Measurements from ENCODE around the gene KMT2E. TPM values are rescaled to one million over a fixed set of nuclear protein-coding genes. Genes with fewer than 3 reads are reported as not detected.

Gene KMT2E
- total RNA-seq, 1 experiment from 2014 or later, result 63.1 TPM

- BruUV-seq (replicated peaks), result no TSS peak
- intact Hi-C loops (cut with micrococcal nuclease; ENCODE audit: unreplicated experiment), result no loop called here
Measured at GRCh38 chr7:105126436-105126975, 112.5 kb downstream of the KMT2E start.

GRCh38 chr7:105127179-105127578 lies 113.2 kb downstream of the KMT2E start:
- no peak for DNase-seq
- no peaks in the 10 kb centered on the region for H3K27me3 ChIP-seq (replicated peaks; ENCODE audit: control insufficient read depth, insufficient read depth, low read length)
- no peaks in the 10 kb centered on the region for H3K9me3 ChIP-seq
- intact Hi-C loops (cut with micrococcal nuclease; ENCODE audit: unreplicated experiment), result no loop called here
- H3K27ac Mint-ChIP-seq (ENCODE audit: unreplicated experiment), result no peak overlapping the region
- H3K36me3 Mint-ChIP-seq (ENCODE audit: insufficient read depth, unreplicated experiment), result peaks cover 36% of the 10 kb centered on the region
- H3K4me3 ChIP-seq (ENCODE audit: low read depth, low read length), result no peak overlapping the region
- ChIA-PET CTCF (no interaction called here), POLR2A (no interaction called here)
- BruUV-seq (replicated peaks), result no TSS peak
- no peaks in the 10 kb centered on the region for H3K4me1 ChIP-seq
- no peaks in the 10 kb centered on the region for H3K9me3 Mint-ChIP-seq (ENCODE audit: unreplicated experiment)
- TF ChIP-seq, protein P1, sequence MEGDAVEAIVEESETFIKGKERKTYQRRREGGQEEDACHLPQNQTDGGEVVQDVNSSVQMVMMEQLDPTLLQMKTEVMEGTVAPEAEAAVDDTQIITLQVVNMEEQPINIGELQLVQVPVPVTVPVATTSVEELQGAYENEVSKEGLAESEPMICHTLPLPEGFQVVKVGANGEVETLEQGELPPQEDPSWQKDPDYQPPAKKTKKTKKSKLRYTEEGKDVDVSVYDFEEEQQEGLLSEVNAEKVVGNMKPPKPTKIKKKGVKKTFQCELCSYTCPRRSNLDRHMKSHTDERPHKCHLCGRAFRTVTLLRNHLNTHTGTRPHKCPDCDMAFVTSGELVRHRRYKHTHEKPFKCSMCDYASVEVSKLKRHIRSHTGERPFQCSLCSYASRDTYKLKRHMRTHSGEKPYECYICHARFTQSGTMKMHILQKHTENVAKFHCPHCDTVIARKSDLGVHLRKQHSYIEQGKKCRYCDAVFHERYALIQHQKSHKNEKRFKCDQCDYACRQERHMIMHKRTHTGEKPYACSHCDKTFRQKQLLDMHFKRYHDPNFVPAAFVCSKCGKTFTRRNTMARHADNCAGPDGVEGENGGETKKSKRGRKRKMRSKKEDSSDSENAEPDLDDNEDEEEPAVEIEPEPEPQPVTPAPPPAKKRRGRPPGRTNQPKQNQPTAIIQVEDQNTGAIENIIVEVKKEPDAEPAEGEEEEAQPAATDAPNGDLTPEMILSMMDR (IDR thresholded peaks at IDR 0.05; ENCODE audit: insufficient read depth in 1 of 2, low read depth in 1 of 2, low read length in 1 of 2, severe bottlenecking in 1 of 2, unreplicated experiment in 1 of 2), result no peak
- H3K36me3 ChIP-seq (ENCODE audit: control insufficient read depth, insufficient read depth, low read length), result no peaks in the 10 kb centered on the region; the same call in 1 of the 2 replicates
- H3K4me1 Mint-ChIP-seq (ENCODE audit: low read depth, unreplicated experiment), result no peaks in the 10 kb centered on the region
- H3K27me3 Mint-ChIP-seq (ENCODE audit: insufficient read depth, unreplicated experiment), result no peaks in the 10 kb centered on the region
- H3K4me3 Mint-ChIP-seq (ENCODE audit: unreplicated experiment), result no peak overlapping the region

More at GRCh38 chr7:105126436-105126975, 112.5 kb downstream of the KMT2E start:
- ChIA-PET CTCF (no interaction called here), POLR2A (no interaction called here)
- peaks cover 31% of the 10 kb centered on the region for H3K36me3 Mint-ChIP-seq (ENCODE audit: insufficient read depth, unreplicated experiment)
- H3K27ac Mint-ChIP-seq (ENCODE audit: unreplicated experiment), result no peak overlapping the region
- H3K27me3 Mint-ChIP-seq (ENCODE audit: insufficient read depth, unreplicated experiment), result no peaks in the 10 kb centered on the region
- H3K9me3 Mint-ChIP-seq (ENCODE audit: unreplicated experiment), result no peaks in the 10 kb centered on the region
- no peak overlapping the region for H3K4me3 Mint-ChIP-seq (ENCODE audit: unreplicated experiment)
- H3K4me1 ChIP-seq, result no peaks in the 10 kb centered on the region
- no peaks in the 10 kb centered on the region; the same call in 1 of the 2 replicates for H3K36me3 ChIP-seq (ENCODE audit: control insufficient read depth, insufficient read depth, low read length)
- H3K9me3 ChIP-seq, result no peaks in the 10 kb centered on the region
- no peaks in the 10 kb centered on the region for H3K27me3 ChIP-seq (replicated peaks; ENCODE audit: control insufficient read depth, insufficient read depth, low read length)
- DNase-seq, result no peak
- no peak overlapping the region for H3K4me3 ChIP-seq (ENCODE audit: low read depth, low read length)
- TF ChIP-seq, protein P1 (IDR thresholded peaks at IDR 0.05; ENCODE audit: insufficient read depth in 1 of 2, low read depth in 1 of 2, low read length in 1 of 2, severe bottlenecking in 1 of 2, unreplicated experiment in 1 of 2), result no peak
- H3K4me1 Mint-ChIP-seq (ENCODE audit: low read depth, unreplicated experiment), result no peaks in the 10 kb centered on the region

DNA sequence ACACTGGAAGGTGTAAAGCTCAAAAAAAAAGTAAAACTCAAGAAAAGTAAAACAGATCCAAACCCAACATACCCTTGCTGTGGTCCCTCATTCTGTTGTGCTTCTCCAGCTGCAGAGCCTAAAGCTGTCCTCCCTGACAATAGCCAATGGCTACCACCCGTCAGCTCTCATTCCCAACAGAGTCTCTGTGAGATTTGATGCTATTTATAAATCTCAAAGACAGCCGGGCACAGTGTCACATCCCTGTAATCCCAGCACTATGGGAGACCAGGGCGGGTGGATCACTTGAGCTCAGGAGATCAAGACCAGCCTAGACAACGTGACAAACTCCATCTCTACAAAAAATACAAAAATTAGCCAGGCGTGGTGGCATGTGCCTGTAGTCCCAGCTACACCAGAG lies 116.0 kb downstream of the KMT2E start:
- Mint-ChIP-seq H3K4me3 (ENCODE audit: unreplicated experiment) (no peak overlapping the region), H3K9me3 (ENCODE audit: unreplicated experiment) (no peaks in the 10 kb centered on the region), H3K27ac (ENCODE audit: unreplicated experiment) (no peak overlapping the region), H3K27me3 (ENCODE audit: insufficient read depth, unreplicated experiment) (no peaks in the 10 kb centered on the region), H3K4me1 (ENCODE audit: low read depth, unreplicated experiment) (no peaks in the 10 kb centered on the region), H3K36me3 (ENCODE audit: insufficient read depth, unreplicated experiment) (peaks cover 38% of the 10 kb centered on the region)
- Histone ChIP-seq H3K36me3 (ENCODE audit: control insufficient read depth, insufficient read depth, low read length) (no peaks in the 10 kb centered on the region; the same call in 1 of the 2 replicates), H3K27me3 (replicated peaks; ENCODE audit: control insufficient read depth, insufficient read depth, low read length) (no peaks in the 10 kb centered on the region), H3K9me3 (no peaks in the 10 kb centered on the region), H3K4me3 (ENCODE audit: low read depth, low read length) (no peak overlapping the region), H3K4me1 (no peaks in the 10 kb centered on the region)
- BruUV-seq (replicated peaks), result no TSS peak
- intact Hi-C loops (cut with micrococcal nuclease; ENCODE audit: unreplicated experiment), result no loop called here
- no peak for DNase-seq
- CTCF ChIA-PET, result no interaction called here
- TF ChIP-seq, protein P1 (IDR thresholded peaks at IDR 0.05; ENCODE audit: insufficient read depth in 1 of 2, low read depth in 1 of 2, low read length in 1 of 2, severe bottlenecking in 1 of 2, unreplicated experiment in 1 of 2), result no peak
- POLR2A ChIA-PET, result no interaction called here

Data from Caco-2 (cell line).